ENCODE measurements around the gene NKAP. TPM values are rescaled to one million over a fixed set of nuclear protein-coding genes. Genes with fewer than 3 reads are reported as not detected.
"Not testable (repeated sequence)": the region's sequence is repeated elsewhere in the genome, so short reads cannot be mapped to it uniquely, and the experiment has no call there.

The NKAP gene
- total and polyA plus RNA-seq, 10 donors: 6.6 to 10.8 (median 9.0) TPM

DNA sequence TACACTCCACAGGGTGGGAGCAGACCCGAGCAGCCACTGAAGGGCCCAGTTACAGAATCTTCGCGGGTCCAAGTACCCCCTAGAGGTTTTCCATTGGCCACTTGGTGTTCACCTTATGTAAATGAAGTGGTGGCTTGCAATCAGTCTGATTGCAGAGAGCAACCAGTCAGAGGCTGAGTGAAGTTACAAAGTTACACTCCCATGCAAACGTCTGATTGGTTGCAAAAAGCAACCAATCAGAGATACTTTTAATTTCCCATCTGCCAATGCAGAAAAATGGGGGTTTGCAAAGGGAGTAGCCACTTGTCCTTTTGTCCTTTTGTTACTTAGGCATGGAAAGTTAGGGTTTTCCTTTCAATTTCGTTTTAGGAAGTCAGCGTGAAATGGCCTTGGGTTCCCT lies 27.0 kb upstream of the NKAP start:
- intact Hi-C loops (cut with DNase I; ENCODE audit: low total_unique reads): no loop called here
- no peak for DNase-seq
- Histone ChIP-seq H3K36me3 (no peaks in the 10 kb centered on the region), H3K4me1 (no peaks in the 10 kb centered on the region), H3K27me3 (replicated peaks in 1 of 7) (no peaks in the 10 kb centered on the region), H3K9me3 (no peaks in the 10 kb centered on the region), H3K27ac (no peak overlapping the region), H3K4me3 (no peak overlapping the region)
- TF ChIP-seq, protein P1, sequence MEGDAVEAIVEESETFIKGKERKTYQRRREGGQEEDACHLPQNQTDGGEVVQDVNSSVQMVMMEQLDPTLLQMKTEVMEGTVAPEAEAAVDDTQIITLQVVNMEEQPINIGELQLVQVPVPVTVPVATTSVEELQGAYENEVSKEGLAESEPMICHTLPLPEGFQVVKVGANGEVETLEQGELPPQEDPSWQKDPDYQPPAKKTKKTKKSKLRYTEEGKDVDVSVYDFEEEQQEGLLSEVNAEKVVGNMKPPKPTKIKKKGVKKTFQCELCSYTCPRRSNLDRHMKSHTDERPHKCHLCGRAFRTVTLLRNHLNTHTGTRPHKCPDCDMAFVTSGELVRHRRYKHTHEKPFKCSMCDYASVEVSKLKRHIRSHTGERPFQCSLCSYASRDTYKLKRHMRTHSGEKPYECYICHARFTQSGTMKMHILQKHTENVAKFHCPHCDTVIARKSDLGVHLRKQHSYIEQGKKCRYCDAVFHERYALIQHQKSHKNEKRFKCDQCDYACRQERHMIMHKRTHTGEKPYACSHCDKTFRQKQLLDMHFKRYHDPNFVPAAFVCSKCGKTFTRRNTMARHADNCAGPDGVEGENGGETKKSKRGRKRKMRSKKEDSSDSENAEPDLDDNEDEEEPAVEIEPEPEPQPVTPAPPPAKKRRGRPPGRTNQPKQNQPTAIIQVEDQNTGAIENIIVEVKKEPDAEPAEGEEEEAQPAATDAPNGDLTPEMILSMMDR (IDR thresholded peaks at IDR 0.05 in 8 of 11, conservative IDR thresholded peaks at IDR 0.05 in 3 of 11): no peak
- TF ChIP-seq POLR2A (IDR thresholded peaks at IDR 0.05): no peak
- WGBS, 5 donors: 65 to 92% (median 72%) methylated on average over 6 of the region's 6 CpGs

- DNase-seq; H3K27ac ChIP-seq; H3K9me3 ChIP-seq; H3K27me3 ChIP-seq (replicated peaks in 1 of 7); intact Hi-C loops (cut with DNase I; ENCODE audit: low total_unique reads); H3K4me1 ChIP-seq; H3K4me3 ChIP-seq; H3K36me3 ChIP-seq: not testable (repeated sequence)
- 90 to 100% (median 95%) methylated on average over 1 of the region's 1 CpG; no CpG with 5 or more reads in 1 of the 5 donors for WGBS, 5 donors
These were observed 23.3 kb upstream of the NKAP start for GRCh38 chrX:119966837-119967236.

GRCh38 chrX:119960625-119961024 lies 17.1 kb upstream of the NKAP start:
- H3K4me1 ChIP-seq: no peaks in the 10 kb centered on the region
- TF ChIP-seq, protein P1 (IDR thresholded peaks at IDR 0.05 in 8 of 11, conservative IDR thresholded peaks at IDR 0.05 in 3 of 11): no peak
- TF ChIP-seq POLR2AphosphoS5 (IDR thresholded peaks at IDR 0.05): no peak
- no peak for TF ChIP-seq POLR2A (IDR thresholded peaks at IDR 0.05)
- no peak overlapping the region for H3K4me3 ChIP-seq
- intact Hi-C loops (cut with DNase I; ENCODE audit: low total_unique reads): no loop called here
- peaks cover 0 to 5% (median 0%) of the 10 kb centered on the region in 8 donors for H3K9me3 ChIP-seq
- peaks cover 0 to 15% (median 0%) of the 10 kb centered on the region in 7 donors for H3K27me3 ChIP-seq (replicated peaks in 1 of 7)
- no peaks in the 10 kb centered on the region for H3K36me3 ChIP-seq
- H3K27ac ChIP-seq: no peak overlapping the region
- DNase-seq: no peak

- WGBS, 5 donors: 45 to 79% (median 48%) methylated on average over 15 to 21 of the region's 21 CpGs
- DNase-seq; H3K27me3 ChIP-seq (replicated peaks in 1 of 7); H3K9me3 ChIP-seq; H3K4me3 ChIP-seq; H3K27ac ChIP-seq; intact Hi-C loops (cut with DNase I; ENCODE audit: low total_unique reads); H3K4me1 ChIP-seq; H3K36me3 ChIP-seq: not testable (repeated sequence)
- peak in 1 of 3 donors; percentile 7 for TF ChIP-seq POLR2AphosphoS5 (IDR thresholded peaks at IDR 0.05)
These were observed 12.4 kb upstream of the NKAP start for GRCh38 chrX:119955807-119956570.

GRCh38 chrX:119954374-119954773 lies 10.8 kb upstream of the NKAP start:
- H3K9me3 ChIP-seq: peaks cover 0 to 5% (median 0%) of the 10 kb centered on the region in 8 donors
- TF ChIP-seq POLR2A (IDR thresholded peaks at IDR 0.05) (no peak), POLR2AphosphoS5 (IDR thresholded peaks at IDR 0.05) (no peak)
- TF ChIP-seq, protein P1 (IDR thresholded peaks at IDR 0.05 in 8 of 11, conservative IDR thresholded peaks at IDR 0.05 in 3 of 11): no peak
- H3K4me1 ChIP-seq: no peaks in the 10 kb centered on the region
- WGBS, 5 donors: 63 to 72% (median 64%) methylated on average over 3 of the region's 3 CpGs
- no peaks in the 10 kb centered on the region for H3K36me3 ChIP-seq
- H3K4me3 ChIP-seq: no peak overlapping the region
- intact Hi-C loops (cut with DNase I; ENCODE audit: low total_unique reads): no loop called here
- H3K27me3 ChIP-seq (replicated peaks in 1 of 7): no peaks in the 10 kb centered on the region
- no peak overlapping the region for H3K27ac ChIP-seq
- no peak for DNase-seq

Data from spleen (tissue), 11 donors.